NCI-H460 (cell line): ENCODE results near the gene OTOF. TPM values are rescaled to one million over a fixed set of nuclear protein-coding genes. Genes with fewer than 3 reads are reported as not detected.
"Not testable (repeated sequence)": the region's sequence is repeated elsewhere in the genome, so short reads cannot be mapped to it uniquely, and the experiment has no call there.

Experiments used
- DNase-seq: peaks from one replicate; pipeline ENCODE4 v3.0.0-alpha.2; 2016; ENCODE audit warnings: low read depth; ENCODE audit errors: extremely low read depth
- total RNA-seq: library from RNA; depleted of rRNA; stranded (reverse); fragments of >200 nt; shearing (Covaris generic); gene quantifications from 2 replicates; pipeline ENCODE4 v1.2.3, GENCODE V29; 2014

Gene OTOF
- total RNA-seq, 1 experiment from 2014 or later, result not detected

- DNase-seq, result no peak
These were observed 3.8 kb upstream of the OTOF start for GRCh38 chr2:26481706-26482105.

GRCh38 chr2:26480566-26481423, 2.9 kb upstream of the OTOF start:
- no peak for DNase-seq

GRCh38 chr2:26479789-26480565, 2.1 kb upstream of the OTOF start:
- no peak for DNase-seq

GRCh38 chr2:26479131-26479788, 1.3 kb upstream of the OTOF start:
- DNase-seq, result no peak

- DNase-seq, result no peak
These were observed 442 bp upstream of the OTOF start for GRCh38 chr2:26478366-26478765.

- no peak for DNase-seq
These were observed 606 bp downstream of the OTOF start for GRCh38 chr2:26477126-26477910.

- no peak for DNase-seq
These were observed 2.0 kb downstream of the OTOF start for GRCh38 chr2:26475832-26476501.

GRCh38 chr2:26475037-26475436, 2.9 kb downstream of the OTOF start:
- no peak for DNase-seq

- DNase-seq, result no peak
These were observed 3.6 kb downstream of the OTOF start for GRCh38 chr2:26474261-26474785.

GRCh38 chr2:26473796-26474195, 4.1 kb downstream of the OTOF start:
- no peak for DNase-seq

GRCh38 chr2:26472821-26473655, 4.9 kb downstream of the OTOF start:
- DNase-seq, result no peak

GRCh38 chr2:26471766-26472706, 5.9 kb downstream of the OTOF start:
- DNase-seq, result no peak

- no peak for DNase-seq
These were observed 6.6 kb downstream of the OTOF start for GRCh38 chr2:26471289-26471688.

GRCh38 chr2:26470601-26471260, 7.2 kb downstream of the OTOF start:
- DNase-seq, result no peak

- DNase-seq, result no peak
These were observed 8.0 kb downstream of the OTOF start for GRCh38 chr2:26469955-26470354.

- DNase-seq, result peak; percentile 72
These were observed 8.7 kb downstream of the OTOF start for GRCh38 chr2:26469092-26469710.

- DNase-seq, result not testable (repeated sequence)
These were observed 9.4 kb downstream of the OTOF start for GRCh38 chr2:26468544-26468943.
